Cardiac fibroblast (primary cell): ENCODE data around the gene ZFP62.

Source experiments
- DNase-seq, 2 donors: peaks; one replicate each; pipeline versions ENCODE4 v3.0.0 to v3.0.0-alpha.2; 2010; ENCODE audit warnings: low read depth in 2 of 2
- H3K4me3 ChIP-seq, 2 donors: replicated peaks in 1 of 2; 1 replicate in 1 of 2; 2 replicates in 1 of 2; pipeline ENCODE4 v1.5.1; 2011; ENCODE audit warnings: low read depth in 2 of 2, low read length in 2 of 2, mild to moderate bottlenecking in 2 of 2, moderate library complexity in 1 of 2
- CTCF ChIP-seq: IDR thresholded peaks from one replicate; pipeline ENCODE4 v1.5.1; 2011; ENCODE audit warnings: low read depth, mild to moderate bottlenecking, low read length, inconsistent platforms

The ZFP62 gene

DNA sequence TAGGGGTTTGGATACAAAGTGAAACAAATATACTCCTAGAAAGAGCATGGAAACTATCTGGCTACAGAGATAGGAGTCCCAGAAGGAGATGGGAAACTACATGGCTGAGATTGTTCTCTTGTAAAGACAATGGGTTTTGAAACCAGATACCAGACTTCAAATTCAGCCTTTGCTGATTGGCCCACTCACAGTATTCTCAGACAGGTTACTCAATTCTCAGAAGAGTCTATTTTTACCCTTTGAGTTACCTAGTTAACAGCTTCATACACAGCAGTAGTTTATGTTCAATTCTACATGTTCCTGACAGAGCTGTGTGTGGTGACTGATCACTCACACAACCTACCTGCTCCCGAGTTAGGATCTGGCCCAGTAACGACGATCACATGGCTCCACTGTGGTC lies 14.1 kb downstream of the ZFP62 start:
- TF ChIP-seq CTCF = no peak
- no peak for DNase-seq
- H3K4me3 ChIP-seq = no peak overlapping the region

DNA sequence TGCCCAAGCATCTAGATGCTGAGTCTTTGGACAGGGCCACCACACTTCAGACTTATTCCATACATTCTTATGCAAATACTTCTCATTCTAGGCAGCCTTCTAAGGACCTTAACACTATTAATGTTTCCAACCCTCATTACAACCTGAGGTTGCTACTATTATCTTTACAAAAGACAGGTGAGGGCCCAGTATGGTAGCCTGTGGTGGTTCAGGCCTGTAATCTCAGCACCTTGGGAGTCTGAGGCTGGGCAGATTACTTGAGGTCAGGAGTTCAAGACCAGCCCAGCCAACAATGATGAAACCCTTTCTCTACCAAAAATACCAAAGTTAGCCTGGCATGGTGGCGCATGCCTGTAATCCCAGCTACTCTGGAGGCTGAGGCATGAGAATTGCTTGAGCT lies 16.2 kb downstream of the ZFP62 start:
- TF ChIP-seq CTCF = no peak
- DNase-seq = no peak
- H3K4me3 ChIP-seq = no peak overlapping the region

GRCh38 chr5:180844432-180844831 lies 16.6 kb downstream of the ZFP62 start:
- no peak for TF ChIP-seq CTCF
- H3K4me3 ChIP-seq = no peak overlapping the region
- no peak for DNase-seq

GRCh38 chr5:180839935-180840334 lies 21.1 kb downstream of the ZFP62 start:
- H3K4me3 ChIP-seq = no peak overlapping the region
- DNase-seq = no peak
- no peak for TF ChIP-seq CTCF

DNA sequence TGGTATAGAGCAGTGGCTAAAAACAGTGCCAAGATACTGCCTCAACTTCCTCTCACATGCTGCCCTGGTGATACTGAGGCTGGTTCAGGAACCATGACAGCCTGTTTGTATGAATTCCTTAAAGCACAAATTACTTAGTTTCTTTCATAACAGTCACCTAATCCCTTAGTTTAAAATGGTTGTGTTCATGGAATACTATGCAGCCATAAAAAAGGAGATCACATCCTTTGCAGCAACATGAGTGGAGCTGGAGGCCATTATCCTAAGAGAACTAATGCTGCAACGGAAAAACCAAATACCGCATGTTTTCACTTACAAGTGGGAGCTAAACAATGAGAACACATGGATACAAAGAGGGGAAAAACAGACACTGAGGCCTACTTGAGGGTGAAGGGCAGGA lies 21.8 kb downstream of the ZFP62 start:
- TF ChIP-seq CTCF = no peak
- H3K4me3 ChIP-seq = no peak overlapping the region
- DNase-seq = no peak

- no peak overlapping the region for H3K4me3 ChIP-seq
- TF ChIP-seq CTCF = no peak
Measured at GRCh38 chr5:180837478-180837877, 23.6 kb downstream of the ZFP62 start.

GRCh38 chr5:180832638-180833068 lies 28.4 kb downstream of the ZFP62 start:
- DNase-seq = no peak
- TF ChIP-seq CTCF = no peak
- no peak overlapping the region for H3K4me3 ChIP-seq

More at GRCh38 chr5:180837478-180837877, 23.6 kb downstream of the ZFP62 start:
- DNase-seq = no peak
